ENCODE data around the gene CDKN1C. TPM values are rescaled to one million over a fixed set of nuclear protein-coding genes. Genes with fewer than 3 reads are reported as not detected.

Gene CDKN1C
- polyA plus RNA-seq, 1 experiment: 2.1 TPM

DNA sequence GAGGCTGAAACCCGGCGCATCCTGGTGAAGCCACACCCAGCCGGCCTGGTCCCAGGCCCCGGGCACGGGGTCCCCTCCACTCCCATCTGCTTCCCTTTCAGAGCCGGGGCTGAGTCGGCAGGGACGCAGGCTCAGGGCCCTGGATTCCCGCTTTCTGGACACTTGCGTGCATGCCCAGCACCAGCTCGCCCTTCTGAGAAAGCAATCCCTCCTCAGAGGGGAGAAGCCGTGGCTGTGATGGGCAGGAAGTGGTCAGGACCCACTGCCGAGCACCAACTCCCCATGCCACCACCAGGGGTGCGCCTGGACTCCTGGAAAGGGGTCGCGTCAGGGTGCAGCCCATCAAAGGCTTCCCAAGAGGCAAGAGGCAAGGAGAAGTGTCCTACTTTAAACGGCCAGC is 15.1 kb downstream of the CDKN1C start:
- Histone ChIP-seq H3K4me3 (ENCODE audit: low read depth, low read length) (no peak overlapping the region), H3K36me3 (ENCODE audit: control insufficient read depth, insufficient read depth, low read length) (no peaks in the 10 kb centered on the region), H3K27me3 (ENCODE audit: control insufficient read depth, insufficient read depth, low read length) (peaks cover 22% of the 10 kb centered on the region)
- POLR2A ChIA-PET: no interaction called here
- DNase-seq (ENCODE audit: low read depth): no peak
- no peak for TF ChIP-seq CTCF (IDR thresholded peaks at IDR 0.05; ENCODE audit: insufficient read depth, low read depth, low read length)
- CTCF ChIA-PET: no interaction called here

- Histone ChIP-seq H3K36me3 (ENCODE audit: control insufficient read depth, insufficient read depth, low read length) (no peaks in the 10 kb centered on the region), H3K4me3 (ENCODE audit: low read depth, low read length) (no peak overlapping the region), H3K27me3 (ENCODE audit: control insufficient read depth, insufficient read depth, low read length) (peaks cover 20% of the 10 kb centered on the region)
- no peak for DNase-seq (ENCODE audit: low read depth)
- CTCF ChIA-PET: no interaction called here
- POLR2A ChIA-PET: no interaction called here
- no peak for TF ChIP-seq CTCF (IDR thresholded peaks at IDR 0.05; ENCODE audit: insufficient read depth, low read depth, low read length)
These were observed 15.8 kb downstream of the CDKN1C start for GRCh38 chr11:2869561-2870427.

DNA sequence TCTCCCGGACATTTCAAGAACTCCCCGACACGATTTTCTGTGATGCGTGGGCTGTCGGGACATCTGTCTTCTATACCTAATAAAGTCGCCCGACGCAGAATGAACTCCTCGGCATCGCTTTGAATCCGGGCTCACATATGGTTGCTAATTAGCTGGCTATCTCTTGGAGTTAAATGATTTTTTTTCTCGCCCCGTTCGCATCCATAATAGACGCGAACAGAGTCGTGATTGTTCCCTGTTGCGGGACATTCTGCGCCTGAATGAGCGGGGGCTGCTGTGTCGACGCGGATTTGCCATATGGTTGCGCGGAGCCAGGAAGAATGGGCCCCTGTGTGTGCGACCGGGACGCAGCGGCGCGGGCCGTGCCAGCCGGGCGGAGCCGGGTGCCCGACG is 16.4 kb downstream of the CDKN1C start:
- POLR2A ChIA-PET: no interaction called here
- TF ChIP-seq CTCF (IDR thresholded peaks at IDR 0.05; ENCODE audit: insufficient read depth, low read depth, low read length): no peak
- Histone ChIP-seq H3K27me3 (ENCODE audit: control insufficient read depth, insufficient read depth, low read length) (peaks cover 20% of the 10 kb centered on the region), H3K4me3 (ENCODE audit: low read depth, low read length) (no peak overlapping the region), H3K36me3 (ENCODE audit: control insufficient read depth, insufficient read depth, low read length) (no peaks in the 10 kb centered on the region)
- DNase-seq (ENCODE audit: low read depth): no peak
- CTCF ChIA-PET: no interaction called here

- ChIA-PET CTCF (interaction anchor here (0.9 kb wide), 1 partner anchor 336 kb away, joined by 3 read pairs; no protein-coding TSS in a partner anchor), POLR2A (no interaction called here)
- peaks cover 20% of the 10 kb centered on the region for H3K27me3 ChIP-seq (ENCODE audit: control insufficient read depth, insufficient read depth, low read length)
- no peaks in the 10 kb centered on the region for H3K36me3 ChIP-seq (ENCODE audit: control insufficient read depth, insufficient read depth, low read length)
- DNase-seq (ENCODE audit: low read depth): no peak
- H3K4me3 ChIP-seq (ENCODE audit: low read depth, low read length): no peak overlapping the region
- no peak for TF ChIP-seq CTCF (IDR thresholded peaks at IDR 0.05; ENCODE audit: insufficient read depth, low read depth, low read length)
These were observed 17.0 kb downstream of the CDKN1C start for GRCh38 chr11:2868506-2869133.

- DNase-seq (ENCODE audit: low read depth): no peak
- ChIA-PET POLR2A (no interaction called here), CTCF (interaction anchor here (0.9 kb wide), 1 partner anchor 335 kb away, joined by 3 read pairs; no protein-coding TSS in a partner anchor)
- no peak overlapping the region for H3K4me3 ChIP-seq (ENCODE audit: low read depth, low read length)
- TF ChIP-seq CTCF (IDR thresholded peaks at IDR 0.05; ENCODE audit: insufficient read depth, low read depth, low read length): no peak
- H3K27me3 ChIP-seq (ENCODE audit: control insufficient read depth, insufficient read depth, low read length): peaks cover 24% of the 10 kb centered on the region
- H3K36me3 ChIP-seq (ENCODE audit: control insufficient read depth, insufficient read depth, low read length): no peaks in the 10 kb centered on the region
These were observed 17.7 kb downstream of the CDKN1C start for GRCh38 chr11:2867722-2868505.
